Stimulated activated effector memory CD8-positive, alpha-beta T cell treated with anti-CD3 and anti-CD28 coated beads, Interleukin-12 subunit alpha, Interleukin-12 subunit beta, amount 100 ng/mL, for 72 hours (primary cell): Measurements from ENCODE around the gene MCTP2.

Experiments used
- ATAC-seq: fragments of 150-1000 bp; cut with Tn5 transposase; 2 replicates; pipeline ENCODE4 v1.10.0; 2021
- DNase-seq, 2 donors: peaks; one replicate each; pipeline ENCODE4 v3.0.0; 2021 to 2022; ENCODE audit warnings: low spot score in 2 of 2
- H3K27ac Mint-ChIP-seq: one replicate; pipeline ENCODE4 v1.8.0; 2022; ENCODE audit warnings: mild to moderate bottlenecking, mixed read lengths
- H3K36me3 Mint-ChIP-seq: one replicate; pipeline ENCODE4 v1.8.0; 2022; ENCODE audit warnings: mild to moderate bottlenecking, mixed read lengths
- H3K4me1 Mint-ChIP-seq: one replicate; pipeline ENCODE4 v1.8.0; 2022; ENCODE audit warnings: mixed read lengths
- H3K4me3 Mint-ChIP-seq: one replicate; pipeline ENCODE4 v1.8.0; 2022; ENCODE audit warnings: mild to moderate bottlenecking, mixed read lengths
- H3K9me3 Mint-ChIP-seq: one replicate; pipeline ENCODE4 v1.8.0; 2022; ENCODE audit warnings: mixed read lengths

MCTP2 gene

GRCh38 chr15:94324117-94324826 lies 92.9 kb downstream of the MCTP2 start:
- ATAC-seq, result peak; percentile 86
- Mint-ChIP-seq H3K4me1 (peaks cover 27% of the 10 kb centered on the region), H3K9me3 (no peaks in the 10 kb centered on the region), H3K4me3 (peak overlapping the region; percentile 24), H3K27ac (peak overlapping the region; percentile 3), H3K36me3 (peaks cover 38% of the 10 kb centered on the region)
- DNase-seq, result peak; percentile 49 to 77

GRCh38 chr15:94324835-94325767 lies 93.7 kb downstream of the MCTP2 start:
- peak in 1 of 2 donors; percentile 82 for DNase-seq
- peak; percentile 86 for ATAC-seq
- Mint-ChIP-seq H3K36me3 (peaks cover 38% of the 10 kb centered on the region), H3K4me3 (peak overlapping the region; percentile 24), H3K27ac (no peak overlapping the region), H3K4me1 (peaks cover 27% of the 10 kb centered on the region), H3K9me3 (no peaks in the 10 kb centered on the region)

DNA sequence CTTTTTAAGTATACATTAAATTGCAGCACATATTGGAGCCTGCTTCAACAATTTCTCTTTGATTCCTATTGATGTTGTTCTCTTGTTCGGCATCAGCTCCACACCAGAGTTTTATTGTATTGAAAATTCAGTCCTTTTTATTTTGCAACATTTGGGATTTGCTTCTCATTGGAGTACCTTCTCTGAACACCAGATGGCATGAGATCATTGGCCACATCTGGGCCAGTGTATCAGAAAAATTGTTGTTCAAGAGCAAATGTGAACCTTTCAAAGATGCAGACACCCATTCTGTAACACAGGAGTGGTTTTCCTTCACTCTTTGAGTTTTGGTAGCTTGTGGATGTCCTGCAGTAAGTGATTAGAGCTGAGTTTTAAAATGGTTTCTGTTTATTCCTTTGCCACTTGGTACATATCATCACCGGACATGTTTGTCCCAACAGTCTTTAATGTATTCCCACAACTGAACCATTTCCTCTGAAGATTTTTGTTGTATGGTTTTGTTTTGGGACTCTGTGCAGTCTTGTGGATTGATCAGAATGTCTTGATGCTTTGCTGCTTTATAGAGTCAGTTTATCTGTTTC lies 96.1 kb downstream of the MCTP2 start:
- DNase-seq (no peak), ATAC-seq (no peak)
- no peak overlapping the region for H3K27ac Mint-ChIP-seq
- peaks cover 27% of the 10 kb centered on the region for H3K4me1 Mint-ChIP-seq
- peaks cover 35% of the 10 kb centered on the region for H3K36me3 Mint-ChIP-seq
- no peak overlapping the region for H3K4me3 Mint-ChIP-seq
- H3K9me3 Mint-ChIP-seq, result no peaks in the 10 kb centered on the region

DNA sequence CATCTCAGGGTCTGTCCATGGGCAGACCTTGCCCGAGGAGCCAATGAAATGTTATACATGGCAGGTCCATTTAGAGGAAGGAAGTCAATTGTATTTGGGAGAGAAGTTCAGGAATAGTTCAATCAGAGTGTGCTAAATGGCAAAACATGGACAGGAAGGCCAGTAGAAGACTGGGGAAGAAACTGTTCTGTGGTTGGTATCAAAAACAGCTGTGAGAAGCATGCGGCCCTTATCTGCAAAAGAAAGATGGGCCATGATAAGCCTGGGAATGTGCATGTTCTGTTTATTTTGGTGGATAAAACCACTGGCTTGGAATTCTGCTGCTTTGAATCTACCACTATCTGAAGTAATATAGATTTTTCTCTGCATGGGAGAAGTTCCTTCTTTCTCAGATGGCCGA lies 100.4 kb downstream of the MCTP2 start:
- Mint-ChIP-seq H3K27ac (no peak overlapping the region), H3K4me3 (no peak overlapping the region), H3K9me3 (no peaks in the 10 kb centered on the region), H3K4me1 (peaks cover 6% of the 10 kb centered on the region), H3K36me3 (peaks cover 50% of the 10 kb centered on the region)
- DNase-seq, result no peak
- no peak for ATAC-seq

- Mint-ChIP-seq H3K4me1 (no peaks in the 10 kb centered on the region), H3K9me3 (no peaks in the 10 kb centered on the region), H3K4me3 (no peak overlapping the region), H3K27ac (no peak overlapping the region), H3K36me3 (peaks cover 53% of the 10 kb centered on the region)
- ATAC-seq (no peak), DNase-seq (no peak)
Measured at GRCh38 chr15:94335616-94336015, 104.3 kb downstream of the MCTP2 start.

GRCh38 chr15:94336817-94337467 lies 105.6 kb downstream of the MCTP2 start:
- ATAC-seq (no peak), DNase-seq (no peak)
- Mint-ChIP-seq H3K36me3 (peaks cover 58% of the 10 kb centered on the region), H3K27ac (no peak overlapping the region), H3K9me3 (no peaks in the 10 kb centered on the region), H3K4me3 (no peak overlapping the region), H3K4me1 (no peaks in the 10 kb centered on the region)

GRCh38 chr15:94338243-94338846 lies 107.0 kb downstream of the MCTP2 start:
- no peaks in the 10 kb centered on the region for H3K9me3 Mint-ChIP-seq
- ATAC-seq, result no peak
- H3K27ac Mint-ChIP-seq, result no peak overlapping the region
- DNase-seq, result no peak
- H3K36me3 Mint-ChIP-seq, result peaks cover 59% of the 10 kb centered on the region
- H3K4me1 Mint-ChIP-seq, result no peaks in the 10 kb centered on the region
- H3K4me3 Mint-ChIP-seq, result no peak overlapping the region

DNA sequence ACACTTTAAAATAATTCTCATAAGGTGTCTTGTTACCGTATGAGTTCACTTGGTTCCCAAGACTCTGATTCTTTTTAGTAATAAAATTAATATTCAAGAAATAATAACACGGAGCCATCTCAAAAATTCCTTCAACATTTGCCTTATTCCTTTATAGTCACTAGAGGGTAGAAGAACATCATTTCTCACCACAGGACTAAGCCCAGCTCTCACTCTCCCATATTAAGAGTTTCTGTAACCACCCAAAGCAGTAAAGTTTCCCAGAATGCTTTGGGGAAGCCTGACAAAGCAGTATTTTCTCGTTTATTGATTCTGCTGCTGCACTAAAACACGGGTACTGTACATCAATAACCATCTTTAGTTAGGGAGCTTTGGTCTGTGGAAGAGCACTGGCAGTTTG lies 114.9 kb downstream of the MCTP2 start:
- no peaks in the 10 kb centered on the region for H3K9me3 Mint-ChIP-seq
- ATAC-seq, result no peak
- no peak overlapping the region for H3K4me3 Mint-ChIP-seq

GRCh38 chr15:94348084-94348483 lies 116.7 kb downstream of the MCTP2 start:
- peak overlapping the region; percentile 60 for H3K27ac Mint-ChIP-seq
- ATAC-seq, result no peak
- no peak for DNase-seq
- H3K9me3 Mint-ChIP-seq, result no peaks in the 10 kb centered on the region
- H3K4me1 Mint-ChIP-seq, result peaks cover 12% of the 10 kb centered on the region
- no peak overlapping the region for H3K4me3 Mint-ChIP-seq
- H3K36me3 Mint-ChIP-seq, result peaks cover 85% of the 10 kb centered on the region

More for the DNA sequence above, 114.9 kb downstream of the MCTP2 start:
- H3K27ac Mint-ChIP-seq, result no peak overlapping the region
- DNase-seq, result no peak
- H3K4me1 Mint-ChIP-seq, result peaks cover 12% of the 10 kb centered on the region
- H3K36me3 Mint-ChIP-seq, result peaks cover 83% of the 10 kb centered on the region

DNA sequence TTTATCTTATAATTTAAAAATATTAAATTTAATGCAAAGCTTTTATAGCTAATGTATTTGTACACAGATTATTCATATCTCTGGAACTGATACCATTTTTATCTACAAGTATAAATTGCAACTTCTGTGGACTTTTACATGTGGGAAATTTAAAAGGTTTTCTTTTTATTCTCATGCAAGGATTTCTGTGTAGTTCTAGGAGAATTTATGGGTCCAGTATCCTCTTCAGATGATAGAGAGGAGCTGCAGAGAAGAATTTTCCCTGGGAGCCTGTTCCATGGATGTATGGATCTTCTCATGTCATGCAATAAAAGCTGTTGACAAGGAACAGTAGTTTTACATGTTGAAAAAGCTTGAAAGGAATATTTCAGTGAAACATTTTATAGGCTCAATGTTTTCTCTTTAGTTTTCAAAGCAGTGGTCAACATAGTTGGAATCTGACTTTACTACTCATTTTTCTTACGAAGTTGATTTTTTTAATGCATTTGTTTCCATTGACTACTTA lies 119.7 kb downstream of the MCTP2 start:
- ATAC-seq (no peak), DNase-seq (no peak)
- Mint-ChIP-seq H3K9me3 (no peaks in the 10 kb centered on the region), H3K27ac (no peak overlapping the region), H3K4me1 (peaks cover 12% of the 10 kb centered on the region), H3K4me3 (no peak overlapping the region), H3K36me3 (peaks cover 79% of the 10 kb centered on the region)

DNA sequence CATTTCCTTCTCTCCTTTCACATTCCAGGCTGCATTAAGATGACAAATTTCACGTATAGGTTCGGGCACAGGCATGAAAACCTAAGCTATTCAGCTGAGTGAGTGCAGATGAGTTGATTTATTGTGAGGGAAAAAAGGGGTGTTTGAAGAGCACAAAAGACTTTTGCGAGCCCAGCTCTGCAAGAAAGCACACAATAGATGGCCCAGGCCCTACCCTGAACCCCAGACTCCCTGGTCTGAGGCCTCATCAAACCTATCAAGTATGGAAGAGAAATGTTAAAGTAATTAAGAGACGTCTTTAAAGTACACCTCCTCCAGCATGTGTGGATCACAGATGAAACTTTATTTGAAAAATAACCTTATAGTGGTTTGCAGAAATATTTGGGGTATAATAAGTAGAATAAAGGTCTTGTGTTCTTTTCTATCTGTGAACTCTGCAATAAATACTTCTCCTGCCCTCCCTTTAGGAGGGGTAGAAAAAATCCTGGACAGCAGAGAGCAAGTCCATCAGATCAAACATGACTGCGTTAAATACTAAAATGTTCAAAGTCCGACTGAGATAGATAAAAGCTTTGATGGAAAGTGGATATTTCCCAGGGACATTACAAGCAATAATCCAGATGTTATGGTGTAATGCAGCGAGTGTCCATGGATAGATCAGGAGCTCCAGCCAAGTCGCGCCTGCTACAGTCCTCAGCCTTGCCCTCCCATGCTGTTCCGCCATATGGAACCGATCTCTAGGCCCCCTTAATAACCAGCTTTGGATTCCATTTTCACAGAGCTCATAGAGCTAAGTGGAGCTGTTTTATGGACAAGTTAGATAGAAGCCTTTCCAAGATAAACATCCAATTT lies 121.5 kb downstream of the MCTP2 start:
- H3K4me1 Mint-ChIP-seq, result peaks cover 12% of the 10 kb centered on the region
- no peak for ATAC-seq

DNA sequence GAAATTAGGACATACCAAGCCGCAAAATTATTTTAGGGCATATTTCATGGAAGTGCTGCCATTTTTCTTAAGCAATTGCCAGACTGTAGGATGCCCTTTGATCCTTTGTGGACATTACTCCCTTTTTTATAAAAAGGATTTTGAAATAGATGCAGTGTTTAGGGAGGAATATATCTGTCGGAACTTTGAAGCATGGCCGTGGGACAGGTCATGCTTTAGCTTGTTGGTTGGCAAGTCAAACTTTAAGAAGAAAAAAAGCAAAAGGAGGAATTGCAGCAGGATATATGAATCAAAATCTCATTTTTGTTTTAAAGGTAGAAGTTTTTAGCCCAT lies 122.1 kb downstream of the MCTP2 start:
- no peak overlapping the region for H3K4me3 Mint-ChIP-seq
- no peak for DNase-seq
- H3K9me3 Mint-ChIP-seq, result no peaks in the 10 kb centered on the region
- H3K36me3 Mint-ChIP-seq, result peaks cover 82% of the 10 kb centered on the region
- ATAC-seq, result no peak
- H3K4me1 Mint-ChIP-seq, result peaks cover 8% of the 10 kb centered on the region
- H3K27ac Mint-ChIP-seq, result no peak overlapping the region

More for the DNA sequence above, 121.5 kb downstream of the MCTP2 start:
- peaks cover 82% of the 10 kb centered on the region for H3K36me3 Mint-ChIP-seq
- no peak overlapping the region for H3K4me3 Mint-ChIP-seq
- H3K27ac Mint-ChIP-seq, result no peak overlapping the region
- no peak for DNase-seq
- no peaks in the 10 kb centered on the region for H3K9me3 Mint-ChIP-seq

DNA sequence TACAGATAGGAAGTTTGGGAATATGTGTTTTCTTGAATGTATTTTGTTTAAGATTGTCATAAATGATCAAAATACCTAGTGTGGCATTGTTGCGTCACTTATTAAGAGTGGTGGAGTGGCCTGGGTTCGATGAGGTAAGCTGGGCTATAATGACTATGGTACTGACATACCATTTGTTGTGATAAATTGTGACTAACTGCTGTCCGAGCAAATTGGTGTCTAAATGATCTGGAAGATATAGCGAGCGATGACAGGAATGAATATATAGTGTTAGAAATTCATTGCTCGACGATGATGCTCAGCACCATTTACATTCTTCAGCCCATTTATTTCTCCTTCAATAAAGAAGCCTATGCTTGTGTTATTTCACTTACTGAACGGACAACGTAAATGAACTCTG lies 123.3 kb downstream of the MCTP2 start:
- no peak for ATAC-seq
- no peak overlapping the region for H3K4me3 Mint-ChIP-seq
- no peak overlapping the region for H3K27ac Mint-ChIP-seq
- no peak for DNase-seq
- H3K9me3 Mint-ChIP-seq, result no peaks in the 10 kb centered on the region
- H3K36me3 Mint-ChIP-seq, result peaks cover 81% of the 10 kb centered on the region
- no peaks in the 10 kb centered on the region for H3K4me1 Mint-ChIP-seq

DNA sequence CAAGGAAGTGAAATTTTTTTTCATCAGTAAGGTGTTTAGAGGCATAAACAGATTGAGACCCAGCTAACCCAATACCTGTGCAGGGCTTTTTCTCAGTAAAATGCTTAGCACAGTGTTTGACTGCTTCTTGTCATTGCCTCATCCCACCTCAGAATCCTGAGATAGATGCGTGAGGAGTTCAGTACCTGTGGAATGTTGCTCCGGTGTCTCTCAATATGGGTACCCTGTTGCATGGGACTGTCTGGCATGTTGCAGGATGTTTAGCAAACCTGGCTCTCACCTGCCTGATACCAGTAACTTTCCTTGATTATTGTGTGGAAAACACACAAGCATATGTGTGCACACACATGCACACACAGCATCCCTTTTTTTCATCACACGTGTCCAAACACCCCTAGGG lies 128.4 kb downstream of the MCTP2 start:
- H3K9me3 Mint-ChIP-seq, result no peaks in the 10 kb centered on the region
- H3K4me3 Mint-ChIP-seq, result no peak overlapping the region
- H3K36me3 Mint-ChIP-seq, result peaks cover 91% of the 10 kb centered on the region
- no peak for DNase-seq
- peaks cover 7% of the 10 kb centered on the region for H3K4me1 Mint-ChIP-seq
- no peak overlapping the region for H3K27ac Mint-ChIP-seq
- ATAC-seq, result no peak
